ENCODE data around the gene TCF12. TPM values are rescaled to one million over a fixed set of nuclear protein-coding genes. Genes with fewer than 3 reads are reported as not detected.

TCF12 gene
- total RNA-seq, 1 donor from 2014 or later: 112 TPM

DNA sequence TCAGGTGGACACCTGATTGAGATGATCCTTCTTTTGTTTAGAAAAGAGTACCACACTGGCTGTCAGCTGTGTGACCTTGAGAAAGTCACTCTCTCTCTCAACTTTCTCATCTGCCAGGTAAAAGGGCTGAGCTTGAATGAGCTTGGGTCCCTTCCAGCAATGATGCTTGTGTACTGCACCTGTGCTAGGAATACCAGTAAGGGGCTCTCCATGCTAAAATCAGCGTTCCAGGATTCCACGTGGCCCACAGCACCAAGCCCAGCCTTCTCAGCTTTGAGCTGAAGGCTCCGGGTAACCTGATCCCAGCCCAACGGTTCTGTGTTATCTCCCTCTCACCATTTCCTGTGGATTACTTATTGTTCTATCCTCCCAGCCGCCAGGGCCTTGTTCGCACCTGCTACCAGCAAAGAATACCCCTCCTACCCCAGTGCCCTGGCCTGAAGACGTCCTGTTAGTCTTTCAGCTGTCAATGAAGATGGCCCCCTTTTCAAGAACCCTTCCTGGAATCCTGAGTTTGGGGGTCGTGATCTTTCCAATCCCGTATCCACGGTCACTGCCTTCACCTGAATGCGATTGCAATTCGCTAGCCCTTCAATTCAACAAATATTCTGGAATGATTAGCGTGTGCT is 403.6 kb downstream of the TCF12 start:
- no peak overlapping the region for H3K4me2 ChIP-seq (ENCODE audit: low read length)
- TF ChIP-seq, protein P1, sequence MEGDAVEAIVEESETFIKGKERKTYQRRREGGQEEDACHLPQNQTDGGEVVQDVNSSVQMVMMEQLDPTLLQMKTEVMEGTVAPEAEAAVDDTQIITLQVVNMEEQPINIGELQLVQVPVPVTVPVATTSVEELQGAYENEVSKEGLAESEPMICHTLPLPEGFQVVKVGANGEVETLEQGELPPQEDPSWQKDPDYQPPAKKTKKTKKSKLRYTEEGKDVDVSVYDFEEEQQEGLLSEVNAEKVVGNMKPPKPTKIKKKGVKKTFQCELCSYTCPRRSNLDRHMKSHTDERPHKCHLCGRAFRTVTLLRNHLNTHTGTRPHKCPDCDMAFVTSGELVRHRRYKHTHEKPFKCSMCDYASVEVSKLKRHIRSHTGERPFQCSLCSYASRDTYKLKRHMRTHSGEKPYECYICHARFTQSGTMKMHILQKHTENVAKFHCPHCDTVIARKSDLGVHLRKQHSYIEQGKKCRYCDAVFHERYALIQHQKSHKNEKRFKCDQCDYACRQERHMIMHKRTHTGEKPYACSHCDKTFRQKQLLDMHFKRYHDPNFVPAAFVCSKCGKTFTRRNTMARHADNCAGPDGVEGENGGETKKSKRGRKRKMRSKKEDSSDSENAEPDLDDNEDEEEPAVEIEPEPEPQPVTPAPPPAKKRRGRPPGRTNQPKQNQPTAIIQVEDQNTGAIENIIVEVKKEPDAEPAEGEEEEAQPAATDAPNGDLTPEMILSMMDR (IDR thresholded peaks at IDR 0.05; ENCODE audit: insufficient read depth, low read depth, low read length): no peak
- no peak for TF ChIP-seq EZH2 (IDR thresholded peaks at IDR 0.05; ENCODE audit: insufficient read depth, low read length)
- no peaks in the 10 kb centered on the region for H3K9me3 ChIP-seq (ENCODE audit: insufficient read depth, low read depth, low read length)
- no peaks in the 10 kb centered on the region for H3K9me3 Mint-ChIP-seq (ENCODE audit: unreplicated experiment)
- no peak overlapping the region for H3K27ac Mint-ChIP-seq (ENCODE audit: unreplicated experiment)
- H3K27me3 Mint-ChIP-seq (ENCODE audit: low read depth, unreplicated experiment): no peaks in the 10 kb centered on the region
- H3K79me2 ChIP-seq (ENCODE audit: insufficient read depth, low read length): no peaks in the 10 kb centered on the region
- no peak overlapping the region for H3K4me3 ChIP-seq (ENCODE audit: insufficient read depth, low read depth, low read length)
- no peaks in the 10 kb centered on the region for H3K36me3 ChIP-seq (ENCODE audit: insufficient read depth, low read length)
- H3K27me3 ChIP-seq (ENCODE audit: insufficient read depth, low read length): no peaks in the 10 kb centered on the region
- H3K9ac ChIP-seq (ENCODE audit: low read length): no peak overlapping the region
- peaks cover 13% of the 10 kb centered on the region for H3K4me1 ChIP-seq (ENCODE audit: insufficient read depth, low read length)
- no peak overlapping the region for H3K27ac ChIP-seq (ENCODE audit: low read depth, low read length)
- no peak overlapping the region for H3K4me3 Mint-ChIP-seq (ENCODE audit: unreplicated experiment)
- no peaks in the 10 kb centered on the region for H4K20me1 ChIP-seq (ENCODE audit: insufficient read depth, low read length)
- H2AFZ ChIP-seq (ENCODE audit: low read depth, low read length): no peak overlapping the region
- H3K36me3 Mint-ChIP-seq (ENCODE audit: low read depth, unreplicated experiment): no peaks in the 10 kb centered on the region
- FAIRE-seq (no peak), DNase-seq (ENCODE audit: low read depth) (no peak)
- H3K4me1 Mint-ChIP-seq (ENCODE audit: low read depth, unreplicated experiment): peaks cover 4% of the 10 kb centered on the region

DNA sequence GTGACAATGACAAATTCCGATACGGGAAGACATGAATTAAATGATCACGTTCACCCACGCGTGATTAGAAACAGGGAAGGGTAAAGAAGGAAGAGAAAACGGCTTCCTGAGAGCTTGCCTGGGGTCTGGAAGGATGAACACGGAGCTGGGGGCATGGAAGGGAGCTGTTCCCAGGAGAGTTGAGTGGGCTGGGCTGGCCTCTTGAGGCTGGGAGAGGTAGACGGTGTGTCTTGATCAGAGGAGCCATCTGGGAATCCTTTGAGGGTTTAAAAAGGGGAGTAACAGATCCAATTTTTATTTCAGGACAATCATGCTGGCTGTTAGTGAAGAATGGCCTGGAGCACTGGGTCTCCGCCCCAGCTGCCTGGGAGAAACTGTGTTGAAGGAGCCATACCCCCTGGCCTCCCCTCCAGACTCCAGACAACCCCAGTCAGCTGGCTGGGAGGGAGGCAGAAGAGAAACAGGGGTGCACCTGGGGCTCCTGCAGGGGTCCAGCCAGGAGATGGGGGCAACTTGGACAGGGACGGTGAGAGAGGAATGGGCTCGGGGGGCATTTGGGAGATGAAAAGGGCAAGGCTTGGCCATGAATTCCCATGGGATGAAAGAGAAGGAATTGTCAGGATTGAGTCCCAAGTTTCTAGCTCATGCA is 404.3 kb downstream of the TCF12 start:
- no peak overlapping the region for H3K9ac ChIP-seq (ENCODE audit: low read length)
- no peaks in the 10 kb centered on the region for H3K36me3 ChIP-seq (ENCODE audit: insufficient read depth, low read length)
- no peaks in the 10 kb centered on the region for H3K27me3 ChIP-seq (ENCODE audit: insufficient read depth, low read length)
- Mint-ChIP-seq H3K36me3 (ENCODE audit: low read depth, unreplicated experiment) (no peaks in the 10 kb centered on the region), H3K4me3 (ENCODE audit: unreplicated experiment) (no peak overlapping the region), H3K4me1 (ENCODE audit: low read depth, unreplicated experiment) (peaks cover 4% of the 10 kb centered on the region), H3K27ac (ENCODE audit: unreplicated experiment) (no peak overlapping the region), H3K27me3 (ENCODE audit: low read depth, unreplicated experiment) (no peaks in the 10 kb centered on the region), H3K9me3 (ENCODE audit: unreplicated experiment) (no peaks in the 10 kb centered on the region)
- H4K20me1 ChIP-seq (ENCODE audit: insufficient read depth, low read length): no peaks in the 10 kb centered on the region
- no peaks in the 10 kb centered on the region for H3K79me2 ChIP-seq (ENCODE audit: insufficient read depth, low read length)
- no peak overlapping the region for H3K4me3 ChIP-seq (ENCODE audit: insufficient read depth, low read depth, low read length)
- no peak overlapping the region for H3K4me2 ChIP-seq (ENCODE audit: low read length)
- TF ChIP-seq EZH2 (IDR thresholded peaks at IDR 0.05; ENCODE audit: insufficient read depth, low read length): no peak
- TF ChIP-seq, protein P1 (IDR thresholded peaks at IDR 0.05; ENCODE audit: insufficient read depth, low read depth, low read length): no peak
- no peaks in the 10 kb centered on the region for H3K9me3 ChIP-seq (ENCODE audit: insufficient read depth, low read depth, low read length)
- peaks cover 20% of the 10 kb centered on the region for H3K4me1 ChIP-seq (ENCODE audit: insufficient read depth, low read length)
- FAIRE-seq (no peak), DNase-seq (ENCODE audit: low read depth) (no peak)
- H3K27ac ChIP-seq (ENCODE audit: low read depth, low read length): no peak overlapping the region
- no peak overlapping the region for H2AFZ ChIP-seq (ENCODE audit: low read depth, low read length)

DNA sequence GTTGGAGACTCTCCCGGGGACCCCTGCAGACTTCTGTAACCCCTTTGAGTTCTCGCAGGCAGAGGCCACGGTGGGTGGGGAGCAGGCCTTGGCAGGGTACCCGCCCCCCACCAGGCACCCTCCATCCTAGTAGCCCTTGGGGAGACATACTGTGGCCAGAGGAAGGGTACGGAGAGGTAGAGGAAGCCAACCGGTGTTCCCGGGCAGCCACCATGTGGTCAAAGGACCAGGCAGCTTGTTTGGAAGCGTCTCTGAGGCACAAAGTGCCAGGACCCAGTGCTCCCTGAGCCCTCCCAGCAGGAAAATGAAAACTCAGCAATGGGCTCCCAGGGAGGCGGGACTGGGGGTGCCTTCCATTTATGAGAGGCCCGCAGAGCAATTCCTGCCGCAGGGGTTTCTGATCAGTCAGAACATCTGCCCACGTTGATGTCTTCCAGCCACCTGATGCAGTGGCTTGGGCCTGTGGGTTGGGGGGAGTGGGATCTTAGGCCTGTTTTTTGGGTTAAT is 404.9 kb downstream of the TCF12 start:
- no peak overlapping the region for H3K9ac ChIP-seq (ENCODE audit: low read length)
- H3K4me3 ChIP-seq (ENCODE audit: insufficient read depth, low read depth, low read length): no peak overlapping the region
- peaks cover 23% of the 10 kb centered on the region for H3K4me1 ChIP-seq (ENCODE audit: insufficient read depth, low read length)
- no peak for FAIRE-seq
- Mint-ChIP-seq H3K4me3 (ENCODE audit: unreplicated experiment) (no peak overlapping the region), H3K36me3 (ENCODE audit: low read depth, unreplicated experiment) (no peaks in the 10 kb centered on the region), H3K27ac (ENCODE audit: unreplicated experiment) (no peak overlapping the region), H3K27me3 (ENCODE audit: low read depth, unreplicated experiment) (no peaks in the 10 kb centered on the region), H3K4me1 (ENCODE audit: low read depth, unreplicated experiment) (peaks cover 9% of the 10 kb centered on the region), H3K9me3 (ENCODE audit: unreplicated experiment) (no peaks in the 10 kb centered on the region)
- H3K27ac ChIP-seq (ENCODE audit: low read depth, low read length): no peak overlapping the region
- TF ChIP-seq, protein P1 (IDR thresholded peaks at IDR 0.05; ENCODE audit: insufficient read depth, low read depth, low read length): no peak
- no peak for TF ChIP-seq EZH2 (IDR thresholded peaks at IDR 0.05; ENCODE audit: insufficient read depth, low read length)
- no peaks in the 10 kb centered on the region for H3K36me3 ChIP-seq (ENCODE audit: insufficient read depth, low read length)
- H3K79me2 ChIP-seq (ENCODE audit: insufficient read depth, low read length): no peaks in the 10 kb centered on the region
- no peaks in the 10 kb centered on the region for H4K20me1 ChIP-seq (ENCODE audit: insufficient read depth, low read length)
- H3K4me2 ChIP-seq (ENCODE audit: low read length): no peak overlapping the region
- no peak for DNase-seq (ENCODE audit: low read depth)
- no peaks in the 10 kb centered on the region for H3K9me3 ChIP-seq (ENCODE audit: insufficient read depth, low read depth, low read length)
- H3K27me3 ChIP-seq (ENCODE audit: insufficient read depth, low read length): no peaks in the 10 kb centered on the region
- H2AFZ ChIP-seq (ENCODE audit: low read depth, low read length): no peak overlapping the region
